ENCODE results near the gene OR2V2. TPM values are rescaled to one million over a fixed set of nuclear protein-coding genes. Genes with fewer than 3 reads are reported as not detected.
A peak's percentile ranks its signal among the peaks of the same experiment; 100 is the strongest.

The OR2V2 gene
- total RNA-seq, 1 experiment from 2014 or later = not detected

- peak; percentile 66 for DNase-seq
- Histone ChIP-seq H3K27me3 (ENCODE audit: control insufficient read depth, insufficient read depth, low read length) (peaks cover 45% of the 10 kb centered on the region), H3K36me3 (replicated peaks; ENCODE audit: control insufficient read depth, insufficient read depth, low read length) (no peaks in the 10 kb centered on the region), H3K4me3 (ENCODE audit: insufficient read depth, low read depth, low read length) (peak overlapping the region; percentile 81)
These were observed 58.6 kb downstream of the OR2V2 start for GRCh38 chr5:181205761-181206649.

- Histone ChIP-seq H3K27me3 (ENCODE audit: control insufficient read depth, insufficient read depth, low read length) (peaks cover 41% of the 10 kb centered on the region), H3K36me3 (replicated peaks; ENCODE audit: control insufficient read depth, insufficient read depth, low read length) (no peaks in the 10 kb centered on the region), H3K4me3 (ENCODE audit: insufficient read depth, low read depth, low read length) (peak overlapping the region; percentile 81)
- DNase-seq = peak; percentile 51
These were observed 60.0 kb downstream of the OR2V2 start for GRCh38 chr5:181207214-181207959.

GRCh38 chr5:181207960-181208253 is 60.5 kb downstream of the OR2V2 start:
- Histone ChIP-seq H3K4me3 (ENCODE audit: insufficient read depth, low read depth, low read length) (no peak overlapping the region), H3K36me3 (replicated peaks; ENCODE audit: control insufficient read depth, insufficient read depth, low read length) (no peaks in the 10 kb centered on the region), H3K27me3 (ENCODE audit: control insufficient read depth, insufficient read depth, low read length) (peaks cover 37% of the 10 kb centered on the region)
- no peak for DNase-seq

Other genes starting within 250 kb of the OR2V2 start
- 0.21 and 0.22 TPM in 2 replicates for gene BTNL8, start 248.4 kb upstream of the OR2V2 start, total RNA-seq (2014; rRNA removed; shearing (Covaris generic))
- not detected in 2 replicates for gene BTNL3, start 158.7 kb upstream of the OR2V2 start, total RNA-seq (2014; rRNA removed; shearing (Covaris generic))
- gene BTNL9, start 107.3 kb upstream of the OR2V2 start, total RNA-seq (2014; rRNA removed; shearing (Covaris generic)) = 0.31 and 1.1 TPM in 2 replicates
- not detected in 2 replicates for gene OR2V1, start 16.4 kb upstream of the OR2V2 start, total RNA-seq (2014; rRNA removed; shearing (Covaris generic))
- 0.07 and 0.92 TPM in 2 replicates for gene TRIM7, start 57.6 kb downstream of the OR2V2 start, total RNA-seq (2014; rRNA removed; shearing (Covaris generic))
- gene TRIM41, start 75.7 kb downstream of the OR2V2 start, total RNA-seq (2014; rRNA removed; shearing (Covaris generic)) = 13.6 and 19.8 TPM in 2 replicates
- 5,491 and 6,126 TPM in 2 replicates for gene RACK1, start 96.3 kb downstream of the OR2V2 start, total RNA-seq (2014; rRNA removed; shearing (Covaris generic))
- gene TRIM52, start 113.6 kb downstream of the OR2V2 start, total RNA-seq (2014; rRNA removed; shearing (Covaris generic)) = 1.9 and 2.4 TPM in 2 replicates
- gene OR4F3, start 219.7 kb downstream of the OR2V2 start, total RNA-seq (2014; rRNA removed; shearing (Covaris generic)) = not detected in 2 replicates